ENCODE data around the gene RNF141. TPM values are rescaled to one million over a fixed set of nuclear protein-coding genes. Genes with fewer than 3 reads are reported as not detected.

The RNF141 gene
- total and polyA plus RNA-seq, 2 donors: 20.0 to 20.4 TPM

DNA sequence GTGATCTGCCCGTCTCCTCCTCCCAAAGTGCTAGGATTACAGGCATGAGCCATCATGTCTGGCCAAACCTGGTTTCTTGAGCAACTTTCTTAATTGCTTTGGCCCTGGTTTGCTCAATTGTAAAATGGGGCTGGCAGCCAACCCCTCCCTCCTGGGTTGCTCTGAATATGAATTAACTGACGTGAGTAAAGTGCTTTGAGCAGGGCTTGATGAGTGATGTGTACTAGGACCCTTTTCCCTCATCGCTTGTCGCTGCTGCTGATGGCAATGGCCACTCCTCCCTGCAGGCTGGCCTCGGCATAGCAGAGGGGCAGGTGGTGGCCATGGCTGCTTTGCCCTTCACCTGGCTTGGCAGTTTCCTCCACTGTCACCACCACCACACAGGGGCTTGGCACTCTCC lies 41.5 kb downstream of the RNF141 start:
- Histone ChIP-seq H3K9me3 (ENCODE audit: control insufficient read depth in 2 of 2, insufficient read depth in 1 of 2, low read length in 1 of 2) (no peaks in the 10 kb centered on the region), H3K27me3 (ENCODE audit: control insufficient read depth in 2 of 2, insufficient read depth in 1 of 2, low read length in 1 of 2) (no peaks in the 10 kb centered on the region), H3K36me3 (ENCODE audit: control insufficient read depth in 2 of 2, insufficient read depth in 2 of 2, low read length in 1 of 2) (peaks cover 74 to 83% of the 10 kb centered on the region in 2 donors), H3K27ac (ENCODE audit: low read depth in 1 of 2, low read length in 1 of 2) (no peak overlapping the region), H3K4me3 (ENCODE audit: low read length in 2 of 2) (no peak overlapping the region), H3K4me1 (ENCODE audit: control insufficient read depth in 2 of 2, insufficient read depth in 2 of 2, low read length in 2 of 2) (no peaks in the 10 kb centered on the region)
- no peak for DNase-seq (ENCODE audit: low read depth in 6 of 9, low spot score in 9 of 9)
- 97% methylated on average over 5 of the region's 5 CpGs for WGBS

DNA sequence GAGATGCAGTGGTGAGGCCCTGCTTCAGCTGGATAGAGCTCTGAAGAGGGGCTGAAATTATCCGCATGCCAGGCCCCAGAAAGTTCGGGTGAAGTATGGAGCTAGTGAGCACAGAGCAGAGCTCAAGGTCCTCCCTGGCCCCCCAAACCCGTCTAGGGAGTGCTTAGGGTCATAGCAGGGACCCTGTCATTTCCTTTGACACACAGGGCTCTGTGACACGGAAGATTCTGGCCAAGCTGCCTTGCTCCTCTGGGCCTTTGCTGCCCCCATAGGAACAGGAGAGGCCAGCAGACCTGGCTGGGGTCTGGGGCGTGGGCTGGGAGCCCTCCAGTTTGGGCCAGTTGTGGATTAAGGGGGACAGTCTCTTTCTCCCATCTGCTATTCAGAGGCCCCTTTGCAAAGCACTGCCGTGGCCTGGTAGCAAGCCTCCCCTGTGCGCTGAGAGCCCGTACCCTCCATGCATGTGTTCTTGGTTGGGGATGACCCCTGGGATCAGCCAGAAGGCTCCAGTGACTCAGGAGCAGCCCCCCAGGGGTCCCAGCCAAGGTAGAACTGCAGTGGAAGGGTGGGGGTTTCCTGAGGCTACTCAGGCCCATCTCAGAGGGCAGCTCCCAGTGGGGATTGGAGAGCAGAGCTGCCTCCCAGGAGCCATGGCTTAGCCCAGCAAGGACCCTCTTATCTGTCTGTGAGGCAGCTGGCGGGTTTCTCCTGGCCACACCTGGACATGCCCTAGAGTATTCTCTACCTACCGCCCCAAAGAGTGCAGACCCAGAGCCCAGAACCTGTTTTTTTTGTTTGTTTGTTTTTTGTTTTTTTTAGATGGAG lies 42.3 kb downstream of the RNF141 start:
- Histone ChIP-seq H3K27ac (ENCODE audit: low read depth in 1 of 2, low read length in 1 of 2) (no peak overlapping the region), H3K9me3 (ENCODE audit: control insufficient read depth in 2 of 2, insufficient read depth in 1 of 2, low read length in 1 of 2) (no peaks in the 10 kb centered on the region), H3K36me3 (ENCODE audit: control insufficient read depth in 2 of 2, insufficient read depth in 2 of 2, low read length in 1 of 2) (peaks cover 71 to 79% of the 10 kb centered on the region in 2 donors), H3K4me1 (ENCODE audit: control insufficient read depth in 2 of 2, insufficient read depth in 2 of 2, low read length in 2 of 2) (no peaks in the 10 kb centered on the region), H3K27me3 (ENCODE audit: control insufficient read depth in 2 of 2, insufficient read depth in 1 of 2, low read length in 1 of 2) (no peaks in the 10 kb centered on the region), H3K4me3 (ENCODE audit: low read length in 2 of 2) (no peak overlapping the region)
- no peak for DNase-seq (ENCODE audit: low read depth in 6 of 9, low spot score in 9 of 9)
- 93% methylated on average over 10 of the region's 10 CpGs for WGBS

DNA sequence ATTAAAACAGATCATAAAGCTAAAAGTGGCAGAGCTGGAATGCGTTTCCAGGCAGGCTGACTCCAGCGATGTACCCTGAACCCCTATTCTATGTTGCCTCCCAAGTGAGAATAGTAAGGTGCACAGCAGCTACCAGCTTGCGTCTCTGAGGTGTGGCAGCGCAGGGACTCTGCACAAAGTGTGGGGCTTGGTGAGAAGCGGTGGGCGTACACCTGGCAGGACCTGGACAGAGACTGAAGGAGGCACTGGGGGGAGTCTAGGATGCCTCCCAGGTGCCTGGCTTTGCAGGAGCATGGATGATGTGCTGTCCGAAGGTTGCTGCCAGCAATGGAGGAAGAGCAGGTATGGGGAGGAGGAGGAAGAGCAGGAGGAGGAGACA lies 43.0 kb downstream of the RNF141 start:
- no peaks in the 10 kb centered on the region for H3K9me3 ChIP-seq (ENCODE audit: control insufficient read depth in 2 of 2, insufficient read depth in 1 of 2, low read length in 1 of 2)
- peaks cover 77 to 81% of the 10 kb centered on the region in 2 donors for H3K36me3 ChIP-seq (ENCODE audit: control insufficient read depth in 2 of 2, insufficient read depth in 2 of 2, low read length in 1 of 2)
- H3K4me3 ChIP-seq (ENCODE audit: low read length in 2 of 2): no peak overlapping the region
- H3K27ac ChIP-seq (ENCODE audit: low read depth in 1 of 2, low read length in 1 of 2): no peak overlapping the region
- WGBS: 97% methylated on average over 7 of the region's 7 CpGs
- no peaks in the 10 kb centered on the region for H3K4me1 ChIP-seq (ENCODE audit: control insufficient read depth in 2 of 2, insufficient read depth in 2 of 2, low read length in 2 of 2)
- no peaks in the 10 kb centered on the region for H3K27me3 ChIP-seq (ENCODE audit: control insufficient read depth in 2 of 2, insufficient read depth in 1 of 2, low read length in 1 of 2)
- no peak for DNase-seq (ENCODE audit: low read depth in 6 of 9, low spot score in 9 of 9)

DNA sequence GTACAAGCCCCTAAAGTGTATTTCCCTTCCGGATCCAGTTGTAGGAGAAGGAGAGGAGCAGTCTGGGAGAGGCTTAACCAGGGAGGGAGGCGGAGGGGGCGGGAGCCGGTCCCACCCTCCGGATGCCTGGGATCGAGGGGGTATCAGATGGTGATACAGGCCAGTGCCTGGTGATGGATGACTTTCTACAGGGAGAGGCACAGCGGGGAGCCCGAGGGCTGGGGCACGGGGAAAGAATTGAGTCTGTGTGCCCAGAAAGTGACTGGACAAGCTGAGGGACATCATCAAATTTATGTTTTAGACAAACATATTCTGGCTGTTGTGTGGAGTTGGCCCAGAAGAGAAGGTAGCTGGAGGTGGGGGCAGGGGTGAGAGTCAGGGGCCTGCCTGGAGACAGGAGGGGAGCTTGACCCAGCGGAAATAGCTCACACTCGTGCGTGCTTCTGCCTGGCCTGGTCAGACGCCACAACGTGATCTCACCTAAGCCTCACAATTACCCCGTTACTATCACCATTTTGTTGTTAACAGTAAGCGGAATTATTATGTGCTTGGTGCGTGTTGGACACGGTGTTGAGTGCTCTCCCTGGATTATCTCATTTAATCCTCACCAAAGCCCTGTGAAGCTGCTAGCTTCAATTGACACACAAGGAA lies 43.5 kb downstream of the RNF141 start:
- peaks cover 79 to 80% of the 10 kb centered on the region in 2 donors for H3K36me3 ChIP-seq (ENCODE audit: control insufficient read depth in 2 of 2, insufficient read depth in 2 of 2, low read length in 1 of 2)
- no peaks in the 10 kb centered on the region for H3K4me1 ChIP-seq (ENCODE audit: control insufficient read depth in 2 of 2, insufficient read depth in 2 of 2, low read length in 2 of 2)
- 98% methylated on average over 18 of the region's 18 CpGs for WGBS
- H3K9me3 ChIP-seq (ENCODE audit: control insufficient read depth in 2 of 2, insufficient read depth in 1 of 2, low read length in 1 of 2): no peaks in the 10 kb centered on the region
- H3K27me3 ChIP-seq (ENCODE audit: control insufficient read depth in 2 of 2, insufficient read depth in 1 of 2, low read length in 1 of 2): no peaks in the 10 kb centered on the region
- H3K27ac ChIP-seq (ENCODE audit: low read depth in 1 of 2, low read length in 1 of 2): no peak overlapping the region
- H3K4me3 ChIP-seq (ENCODE audit: low read length in 2 of 2): no peak overlapping the region
- DNase-seq (ENCODE audit: low read depth in 6 of 9, low spot score in 9 of 9): no peak

GRCh38 chr11:10496296-10496936 lies 44.6 kb downstream of the RNF141 start:
- Histone ChIP-seq H3K27me3 (ENCODE audit: control insufficient read depth in 2 of 2, insufficient read depth in 1 of 2, low read length in 1 of 2) (no peaks in the 10 kb centered on the region), H3K9me3 (ENCODE audit: control insufficient read depth in 2 of 2, insufficient read depth in 1 of 2, low read length in 1 of 2) (no peaks in the 10 kb centered on the region), H3K36me3 (ENCODE audit: control insufficient read depth in 2 of 2, insufficient read depth in 2 of 2, low read length in 1 of 2) (peaks cover 73 to 83% of the 10 kb centered on the region in 2 donors), H3K4me1 (ENCODE audit: control insufficient read depth in 2 of 2, insufficient read depth in 2 of 2, low read length in 2 of 2) (no peaks in the 10 kb centered on the region), H3K4me3 (ENCODE audit: low read length in 2 of 2) (no peak overlapping the region), H3K27ac (ENCODE audit: low read depth in 1 of 2, low read length in 1 of 2) (no peak overlapping the region)
- 98% methylated on average over 4 of the region's 4 CpGs for WGBS
- DNase-seq (ENCODE audit: low read depth in 6 of 9, low spot score in 9 of 9): no peak

DNA sequence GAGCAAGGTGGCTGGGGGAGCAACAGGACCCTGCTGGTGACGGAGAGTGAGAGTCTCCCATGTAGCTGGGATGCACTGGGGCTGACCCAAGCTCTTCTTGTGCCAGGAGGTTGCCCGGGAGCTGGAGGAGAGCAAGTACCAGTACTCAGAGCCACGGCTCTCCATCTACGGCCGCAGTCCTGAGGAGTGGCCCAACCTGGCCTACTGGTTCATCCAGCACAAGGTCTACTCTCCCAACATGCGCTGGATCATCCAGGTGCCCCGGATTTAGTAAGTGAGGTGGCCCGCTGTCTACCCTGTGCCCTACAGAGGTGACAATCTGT lies 45.6 kb downstream of the RNF141 start:
- 98% methylated on average over 8 of the region's 8 CpGs for WGBS
- no peak overlapping the region for H3K27ac ChIP-seq (ENCODE audit: low read depth in 1 of 2, low read length in 1 of 2)
- no peaks in the 10 kb centered on the region for H3K9me3 ChIP-seq (ENCODE audit: control insufficient read depth in 2 of 2, insufficient read depth in 1 of 2, low read length in 1 of 2)
- H3K4me3 ChIP-seq (ENCODE audit: low read length in 2 of 2): no peak overlapping the region
- no peaks in the 10 kb centered on the region for H3K4me1 ChIP-seq (ENCODE audit: control insufficient read depth in 2 of 2, insufficient read depth in 2 of 2, low read length in 2 of 2)
- H3K27me3 ChIP-seq (ENCODE audit: control insufficient read depth in 2 of 2, insufficient read depth in 1 of 2, low read length in 1 of 2): no peaks in the 10 kb centered on the region
- DNase-seq (ENCODE audit: low read depth in 6 of 9, low spot score in 9 of 9): no peak
- H3K36me3 ChIP-seq (ENCODE audit: control insufficient read depth in 2 of 2, insufficient read depth in 2 of 2, low read length in 1 of 2): peaks cover 71 to 83% of the 10 kb centered on the region in 2 donors

GRCh38 chr11:10494636-10495463 lies 46.1 kb downstream of the RNF141 start:
- DNase-seq (ENCODE audit: low read depth in 6 of 9, low spot score in 9 of 9): no peak
- H3K36me3 ChIP-seq (ENCODE audit: control insufficient read depth in 2 of 2, insufficient read depth in 2 of 2, low read length in 1 of 2): peaks cover 66 to 83% of the 10 kb centered on the region in 2 donors
- H3K4me1 ChIP-seq (ENCODE audit: control insufficient read depth in 2 of 2, insufficient read depth in 2 of 2, low read length in 2 of 2): no peaks in the 10 kb centered on the region
- H3K27me3 ChIP-seq (ENCODE audit: control insufficient read depth in 2 of 2, insufficient read depth in 1 of 2, low read length in 1 of 2): no peaks in the 10 kb centered on the region
- no peak overlapping the region for H3K4me3 ChIP-seq (ENCODE audit: low read length in 2 of 2)
- H3K9me3 ChIP-seq (ENCODE audit: control insufficient read depth in 2 of 2, insufficient read depth in 1 of 2, low read length in 1 of 2): no peaks in the 10 kb centered on the region
- WGBS: 97% methylated on average over 14 of the region's 14 CpGs
- no peak overlapping the region for H3K27ac ChIP-seq (ENCODE audit: low read depth in 1 of 2, low read length in 1 of 2)

DNA sequence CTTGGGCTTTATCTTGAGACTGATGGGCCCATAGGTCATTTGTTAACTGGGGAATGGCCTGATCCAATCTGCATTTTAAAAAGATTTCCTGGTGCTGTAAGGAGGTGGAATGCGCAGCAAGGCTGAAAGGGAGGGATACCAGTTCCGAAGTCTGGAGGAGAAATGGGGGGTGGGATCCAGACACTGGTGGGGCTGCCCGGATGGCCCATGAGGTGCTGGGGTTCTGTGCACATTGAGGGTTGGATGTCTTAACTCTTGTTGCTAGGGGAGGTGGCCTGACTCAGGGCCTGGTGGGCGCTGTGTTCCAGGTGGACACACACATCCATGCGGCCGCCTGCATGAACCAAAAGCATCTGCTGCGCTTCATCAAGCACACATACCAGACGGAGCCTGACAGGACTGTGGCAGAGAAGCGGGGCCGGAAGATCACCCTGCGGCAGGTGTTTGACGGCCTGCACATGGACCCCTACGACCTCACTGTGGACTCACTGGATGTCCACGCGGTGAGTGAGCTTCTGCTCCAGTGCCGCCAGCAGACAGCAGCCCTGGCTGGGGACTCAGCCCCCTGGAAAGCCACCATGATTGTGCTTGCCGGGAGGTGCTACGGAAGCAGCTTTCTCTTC lies 47.8 kb downstream of the RNF141 start:
- no peak overlapping the region for H3K27ac ChIP-seq (ENCODE audit: low read depth in 1 of 2, low read length in 1 of 2)
- H3K4me3 ChIP-seq (ENCODE audit: low read length in 2 of 2): no peak overlapping the region
- 98% methylated on average over 18 of the region's 18 CpGs for WGBS
- no peak for DNase-seq (ENCODE audit: low read depth in 6 of 9, low spot score in 9 of 9)
- no peaks in the 10 kb centered on the region for H3K9me3 ChIP-seq (ENCODE audit: control insufficient read depth in 2 of 2, insufficient read depth in 1 of 2, low read length in 1 of 2)
- H3K36me3 ChIP-seq (ENCODE audit: control insufficient read depth in 2 of 2, insufficient read depth in 2 of 2, low read length in 1 of 2): peaks cover 68 to 75% of the 10 kb centered on the region in 2 donors
- H3K27me3 ChIP-seq (ENCODE audit: control insufficient read depth in 2 of 2, insufficient read depth in 1 of 2, low read length in 1 of 2): no peaks in the 10 kb centered on the region
- H3K4me1 ChIP-seq (ENCODE audit: control insufficient read depth in 2 of 2, insufficient read depth in 2 of 2, low read length in 2 of 2): peaks cover 0 to 5% of the 10 kb centered on the region in 2 donors
